Body of pancreas (tissue), 4 donors: ENCODE data around the gene TRAF5. TPM values are rescaled to one million over a fixed set of nuclear protein-coding genes. Genes with fewer than 3 reads are reported as not detected.
"Not testable (repeated sequence)": the region's sequence is repeated elsewhere in the genome, so short reads cannot be mapped to it uniquely, and the experiment has no call there.

Experiments used
- ATAC-seq: fragments of 150-250 bp; one replicate; pipeline ENCODE4 v1.9.1; 2016
- DNase-seq, 4 donors: peaks; one replicate each; pipeline ENCODE4 v3.0.0-alpha.2; 2019
- H3K27ac ChIP-seq, 4 donors: fragments of 200-600 bp; sonication (generic); 1 replicate in 3 of 4; 2 replicates in 1 of 4; pipeline versions ENCODE4 v1.5.1 to v1.6.1; 2016 to 2019; ENCODE audit warnings: mild to moderate bottlenecking in 1 of 4, mixed read lengths in 1 of 4, moderate library complexity in 1 of 4
- H3K27me3 ChIP-seq, 2 donors: fragments of 200-600 bp; sonication (generic); one replicate each; pipeline ENCODE4 v1.6.0; 2016; ENCODE audit warnings: mild to moderate bottlenecking in 1 of 2
- H3K36me3 ChIP-seq, 2 donors: fragments of 200-600 bp; sonication (generic); replicated peaks in 1 of 2; 2 replicates each; pipeline ENCODE4 v1.5.1; 2016; ENCODE audit warnings: low read depth in 2 of 2; ENCODE audit not compliant: insufficient read depth in 1 of 2
- H3K4me1 ChIP-seq: fragments of 200-600 bp; sonication (generic); one replicate; pipeline ENCODE4 v1.6.0; 2016
- H3K4me3 ChIP-seq, 2 donors: fragments of 200-600 bp; sonication (generic); 1 replicate in 1 of 2; 2 replicates in 1 of 2; pipeline ENCODE4 v1.5.1; 2016 to 2019
- H3K9me3 ChIP-seq, 3 donors: fragments of 200-600 bp; sonication (generic); 1 replicate in 2 of 3; 2 replicates in 1 of 3; pipeline ENCODE4 v1.5.1; 2016
- POLR2A ChIP-seq, 3 donors: fragments of 450-650 bp; IDR thresholded peaks; one replicate each; pipeline ENCODE4 v1.6.1; 2016; ENCODE audit warnings: antibody characterized with exemption in 3 of 3, mild to moderate bottlenecking in 2 of 3
- WGBS, 2 donors: methylation state at CpG; one replicate each; pipeline ENCODE4 v1.1.5; 2017; 5-methylcytosine and 5-hydroxymethylcytosine counted together
- intact Hi-C: fragments of 100-400 bp; cut with DNase I; formaldehyde crosslinking; loops from one replicate; pipeline ENCODE4 v1.15.1; 2023
- total RNA-seq, 2 donors: library from RNA; depleted of rRNA; stranded (reverse); fragments of >200 nt; gene quantifications; one replicate each; pipeline ENCODE4 v1.1.0, GENCODE V29; 2016
- TF ChIP-seq, protein P1 (sequence below), 7 experiments: fragments of 450-650 bp in 4 of 7; fragments of 200-600 bp in 3 of 7; sonication (generic) in 3 of 7; IDR thresholded peaks; one replicate each; pipeline ENCODE4 v1.5.1; 2016 to 2019; ENCODE audit warnings: antibody characterized with exemption in 7 of 7

Gene TRAF5
- total RNA-seq, 2 donors from 2014 or later, result 35.6 to 37.6 TPM

DNA sequence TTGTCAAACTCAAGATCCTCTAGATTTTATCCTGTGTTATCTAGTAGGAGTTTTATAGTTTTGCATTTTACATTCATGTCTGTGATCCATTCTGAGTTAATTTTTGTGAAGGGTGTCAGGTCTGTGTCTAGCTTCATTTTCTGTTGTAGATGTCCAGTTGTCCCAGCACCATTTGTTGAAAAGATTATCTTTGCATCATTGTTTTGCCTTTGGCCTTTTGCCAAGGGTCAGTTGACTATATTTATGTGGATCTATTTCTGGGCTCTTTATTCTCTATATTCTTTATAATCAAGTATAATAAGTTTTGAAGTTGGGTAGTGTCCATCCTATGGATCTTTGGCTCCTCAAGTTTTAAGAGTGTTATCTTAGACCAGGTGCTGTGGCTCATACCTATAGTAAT lies 21.9 kb downstream of the TRAF5 start:
- DNase-seq (no peak), ATAC-seq (no peak)
- peaks cover 45% of the 10 kb centered on the region for H3K4me1 ChIP-seq
- intact Hi-C loops, result no loop called here
- H3K36me3 ChIP-seq, result no peaks in the 10 kb centered on the region
- H3K4me3 ChIP-seq, result no peak overlapping the region
- TF ChIP-seq POLR2A (IDR thresholded peaks at IDR 0.05), result no peak
- TF ChIP-seq, protein P1, sequence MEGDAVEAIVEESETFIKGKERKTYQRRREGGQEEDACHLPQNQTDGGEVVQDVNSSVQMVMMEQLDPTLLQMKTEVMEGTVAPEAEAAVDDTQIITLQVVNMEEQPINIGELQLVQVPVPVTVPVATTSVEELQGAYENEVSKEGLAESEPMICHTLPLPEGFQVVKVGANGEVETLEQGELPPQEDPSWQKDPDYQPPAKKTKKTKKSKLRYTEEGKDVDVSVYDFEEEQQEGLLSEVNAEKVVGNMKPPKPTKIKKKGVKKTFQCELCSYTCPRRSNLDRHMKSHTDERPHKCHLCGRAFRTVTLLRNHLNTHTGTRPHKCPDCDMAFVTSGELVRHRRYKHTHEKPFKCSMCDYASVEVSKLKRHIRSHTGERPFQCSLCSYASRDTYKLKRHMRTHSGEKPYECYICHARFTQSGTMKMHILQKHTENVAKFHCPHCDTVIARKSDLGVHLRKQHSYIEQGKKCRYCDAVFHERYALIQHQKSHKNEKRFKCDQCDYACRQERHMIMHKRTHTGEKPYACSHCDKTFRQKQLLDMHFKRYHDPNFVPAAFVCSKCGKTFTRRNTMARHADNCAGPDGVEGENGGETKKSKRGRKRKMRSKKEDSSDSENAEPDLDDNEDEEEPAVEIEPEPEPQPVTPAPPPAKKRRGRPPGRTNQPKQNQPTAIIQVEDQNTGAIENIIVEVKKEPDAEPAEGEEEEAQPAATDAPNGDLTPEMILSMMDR (IDR thresholded peaks at IDR 0.05), result no peak
- no peaks in the 10 kb centered on the region for H3K9me3 ChIP-seq
- H3K27ac ChIP-seq, result no peak overlapping the region
- no peaks in the 10 kb centered on the region for H3K27me3 ChIP-seq

DNA sequence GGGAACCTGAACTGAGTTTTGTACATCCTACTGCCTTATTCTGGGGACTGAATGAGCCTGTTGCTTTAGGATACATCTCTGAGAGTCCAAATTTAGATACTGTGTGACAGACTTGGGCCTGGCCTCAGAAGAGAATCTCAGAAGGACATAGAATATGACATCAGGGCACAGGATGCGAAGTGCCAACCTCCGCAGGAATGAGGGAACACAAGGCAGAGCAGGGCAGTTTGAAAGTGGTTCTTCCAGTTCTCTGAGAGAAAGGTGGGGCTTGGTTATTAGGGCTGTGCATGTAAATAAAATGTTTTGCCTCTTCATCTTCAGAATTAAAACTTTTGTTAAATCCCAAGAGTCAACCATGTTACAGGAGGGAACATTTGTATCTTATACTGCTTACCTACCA lies 23.1 kb downstream of the TRAF5 start:
- DNase-seq, result no peak
- no peak overlapping the region for H3K27ac ChIP-seq
- WGBS, 2 donors, result 71 to 75% methylated on average over 2 of the region's 2 CpGs

DNA sequence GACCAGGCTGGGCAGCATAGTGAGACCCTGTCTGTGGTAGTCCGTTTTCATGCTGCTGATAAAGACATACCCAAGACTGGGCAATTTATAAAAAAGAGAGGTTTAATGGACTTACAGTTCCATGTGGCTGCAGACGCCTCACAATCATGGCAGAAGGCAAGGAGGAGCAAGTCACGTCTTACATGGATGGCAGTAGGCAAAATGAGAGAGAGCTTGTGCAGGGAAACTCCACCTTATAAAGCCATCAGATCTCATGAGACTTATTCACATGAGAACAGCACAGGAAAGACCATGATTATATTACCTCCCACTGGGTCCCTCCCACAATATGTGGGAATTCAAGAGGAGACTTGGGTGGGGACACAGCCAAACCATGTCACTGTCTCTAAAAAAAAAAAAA lies 25.4 kb downstream of the TRAF5 start:
- H3K4me1 ChIP-seq, result peaks cover 10% of the 10 kb centered on the region
- H3K36me3 ChIP-seq, H3K27me3 ChIP-seq, H3K27ac ChIP-seq, intact Hi-C loops, ATAC-seq, H3K4me3 ChIP-seq, H3K9me3 ChIP-seq, DNase-seq: not testable (repeated sequence)
- WGBS, 2 donors, result 96 to 100% methylated on average over 3 of the region's 3 CpGs

More for the DNA sequence above, 23.1 kb downstream of the TRAF5 start:
- no peak overlapping the region for H3K4me3 ChIP-seq
- peaks cover 33% of the 10 kb centered on the region for H3K4me1 ChIP-seq
- no peak for ATAC-seq
- no peaks in the 10 kb centered on the region for H3K36me3 ChIP-seq
- intact Hi-C loops, result no loop called here
- H3K27me3 ChIP-seq, result no peaks in the 10 kb centered on the region
- TF ChIP-seq, protein P1 (IDR thresholded peaks at IDR 0.05), result no peak
- no peak for TF ChIP-seq POLR2A (IDR thresholded peaks at IDR 0.05)
- H3K9me3 ChIP-seq, result no peaks in the 10 kb centered on the region

- WGBS, 2 donors, result 90 to 96% methylated on average over 2 of the region's 2 CpGs
- no peaks in the 10 kb centered on the region for H3K9me3 ChIP-seq
- no peak overlapping the region for H3K4me3 ChIP-seq
- H3K36me3 ChIP-seq, result peaks cover 0 to 4% of the 10 kb centered on the region in 2 donors
- intact Hi-C loops, result no loop called here
- peaks cover 6% of the 10 kb centered on the region for H3K4me1 ChIP-seq
- TF ChIP-seq, protein P1 (IDR thresholded peaks at IDR 0.05), result no peak
- TF ChIP-seq POLR2A (IDR thresholded peaks at IDR 0.05), result no peak
- H3K27ac ChIP-seq, result no peak overlapping the region
- no peaks in the 10 kb centered on the region for H3K27me3 ChIP-seq
- DNase-seq (no peak), ATAC-seq (no peak)
Observed at GRCh38 chr1:211352465-211352864, 25.8 kb downstream of the TRAF5 start.

- intact Hi-C loops, result no loop called here
- Histone ChIP-seq H3K27ac (no peak overlapping the region), H3K9me3 (no peaks in the 10 kb centered on the region), H3K27me3 (no peaks in the 10 kb centered on the region), H3K36me3 (peaks cover 0 to 4% of the 10 kb centered on the region in 2 donors), H3K4me3 (no peak overlapping the region), H3K4me1 (peaks cover 5% of the 10 kb centered on the region)
- DNase-seq, result peak; percentile 40 to 63 (median 48)
- TF ChIP-seq, protein P1 (IDR thresholded peaks at IDR 0.05), result peak; percentile 37 to 61 (median 50)
- TF ChIP-seq POLR2A (IDR thresholded peaks at IDR 0.05), result no peak
- 60 to 75% methylated on average over 4 to 8 of the region's 8 CpGs for WGBS, 2 donors
- peak; percentile 56 for ATAC-seq
Observed at GRCh38 chr1:211352985-211353515, 26.4 kb downstream of the TRAF5 start.
